ENCODE data around the gene TPD52L1. TPM values are rescaled to one million over a fixed set of nuclear protein-coding genes. Genes with fewer than 3 reads are reported as not detected.
"Not testable (repeated sequence)": the region's sequence is repeated elsewhere in the genome, so short reads cannot be mapped to it uniquely, and the experiment has no call there.

TPD52L1 gene
- total RNA-seq, 1 donor from 2014 or later: 164 TPM

GRCh38 chr6:125273965-125274364 is 120.4 kb downstream of the TPD52L1 start:
- H3K4me3 ChIP-seq (ENCODE audit: low read depth, low read length): no peak overlapping the region
- peak; percentile 95 for DNase-seq (ENCODE audit: low read depth)
- peak; percentile 99 for FAIRE-seq

GRCh38 chr6:125274935-125275334 is 121.4 kb downstream of the TPD52L1 start:
- TF ChIP-seq CTCF (IDR thresholded peaks at IDR 0.05; ENCODE audit: insufficient read depth, low read length, severe bottlenecking): no peak
- Histone ChIP-seq H3K36me3 (ENCODE audit: control insufficient read depth, insufficient read depth, low read length) (peaks cover 5% of the 10 kb centered on the region), H3K27me3 (ENCODE audit: control insufficient read depth, insufficient read depth, low read length) (no peaks in the 10 kb centered on the region), H3K4me3 (ENCODE audit: low read depth, low read length) (no peak overlapping the region)
- no peak for FAIRE-seq
- DNase-seq (ENCODE audit: low read depth): no peak

More at GRCh38 chr6:125273965-125274364, 120.4 kb downstream of the TPD52L1 start:
- peaks cover 5% of the 10 kb centered on the region for H3K36me3 ChIP-seq (ENCODE audit: control insufficient read depth, insufficient read depth, low read length)
- H3K27me3 ChIP-seq (ENCODE audit: control insufficient read depth, insufficient read depth, low read length): no peaks in the 10 kb centered on the region
- TF ChIP-seq CTCF (IDR thresholded peaks at IDR 0.05; ENCODE audit: insufficient read depth, low read length, severe bottlenecking): peak; percentile 20

- no peaks in the 10 kb centered on the region for H3K27me3 ChIP-seq (ENCODE audit: control insufficient read depth, insufficient read depth, low read length)
- TF ChIP-seq CTCF (IDR thresholded peaks at IDR 0.05; ENCODE audit: insufficient read depth, low read length, severe bottlenecking): no peak
- DNase-seq (ENCODE audit: low read depth) (no peak), FAIRE-seq (no peak)
- no peak overlapping the region for H3K4me3 ChIP-seq (ENCODE audit: low read depth, low read length)
- peaks cover 8% of the 10 kb centered on the region for H3K36me3 ChIP-seq (ENCODE audit: control insufficient read depth, insufficient read depth, low read length)
Measured at GRCh38 chr6:125275779-125276178, 122.2 kb downstream of the TPD52L1 start.

GRCh38 chr6:125277838-125278237 is 124.3 kb downstream of the TPD52L1 start:
- no peak for DNase-seq (ENCODE audit: low read depth)
- Histone ChIP-seq H3K27me3 (ENCODE audit: control insufficient read depth, insufficient read depth, low read length) (no peaks in the 10 kb centered on the region), H3K36me3 (ENCODE audit: control insufficient read depth, insufficient read depth, low read length) (peaks cover 5% of the 10 kb centered on the region), H3K4me3 (ENCODE audit: low read depth, low read length) (no peak overlapping the region)
- no peak for TF ChIP-seq CTCF (IDR thresholded peaks at IDR 0.05; ENCODE audit: insufficient read depth, low read length, severe bottlenecking)
- FAIRE-seq: no peak

GRCh38 chr6:125279961-125280360 is 126.4 kb downstream of the TPD52L1 start:
- Histone ChIP-seq H3K27me3 (ENCODE audit: control insufficient read depth, insufficient read depth, low read length) (no peaks in the 10 kb centered on the region), H3K36me3 (ENCODE audit: control insufficient read depth, insufficient read depth, low read length) (peaks cover 4% of the 10 kb centered on the region), H3K4me3 (ENCODE audit: low read depth, low read length) (no peak overlapping the region)
- DNase-seq (ENCODE audit: low read depth) (no peak), FAIRE-seq (no peak)
- TF ChIP-seq CTCF (IDR thresholded peaks at IDR 0.05; ENCODE audit: insufficient read depth, low read length, severe bottlenecking): no peak

- H3K36me3 ChIP-seq (ENCODE audit: control insufficient read depth, insufficient read depth, low read length); DNase-seq (ENCODE audit: low read depth): not testable (repeated sequence)
Measured at GRCh38 chr6:125280370-125281035, 126.9 kb downstream of the TPD52L1 start.

GRCh38 chr6:125282470-125282869 is 128.9 kb downstream of the TPD52L1 start:
- not testable (repeated sequence) for H3K27me3 ChIP-seq (ENCODE audit: control insufficient read depth, insufficient read depth, low read length); H3K4me3 ChIP-seq (ENCODE audit: low read depth, low read length); DNase-seq (ENCODE audit: low read depth); H3K36me3 ChIP-seq (ENCODE audit: control insufficient read depth, insufficient read depth, low read length); FAIRE-seq

More at GRCh38 chr6:125280370-125281035, 126.9 kb downstream of the TPD52L1 start:
- not testable (repeated sequence) for H3K4me3 ChIP-seq (ENCODE audit: low read depth, low read length); FAIRE-seq; H3K27me3 ChIP-seq (ENCODE audit: control insufficient read depth, insufficient read depth, low read length)
